ENCODE data around the gene BST1. TPM values are rescaled to one million over a fixed set of nuclear protein-coding genes. Genes with fewer than 3 reads are reported as not detected.

Gene BST1
- total RNA-seq, 4 donors from 2014 or later: 3.7 to 6.7 (median 5.7) TPM

DNA sequence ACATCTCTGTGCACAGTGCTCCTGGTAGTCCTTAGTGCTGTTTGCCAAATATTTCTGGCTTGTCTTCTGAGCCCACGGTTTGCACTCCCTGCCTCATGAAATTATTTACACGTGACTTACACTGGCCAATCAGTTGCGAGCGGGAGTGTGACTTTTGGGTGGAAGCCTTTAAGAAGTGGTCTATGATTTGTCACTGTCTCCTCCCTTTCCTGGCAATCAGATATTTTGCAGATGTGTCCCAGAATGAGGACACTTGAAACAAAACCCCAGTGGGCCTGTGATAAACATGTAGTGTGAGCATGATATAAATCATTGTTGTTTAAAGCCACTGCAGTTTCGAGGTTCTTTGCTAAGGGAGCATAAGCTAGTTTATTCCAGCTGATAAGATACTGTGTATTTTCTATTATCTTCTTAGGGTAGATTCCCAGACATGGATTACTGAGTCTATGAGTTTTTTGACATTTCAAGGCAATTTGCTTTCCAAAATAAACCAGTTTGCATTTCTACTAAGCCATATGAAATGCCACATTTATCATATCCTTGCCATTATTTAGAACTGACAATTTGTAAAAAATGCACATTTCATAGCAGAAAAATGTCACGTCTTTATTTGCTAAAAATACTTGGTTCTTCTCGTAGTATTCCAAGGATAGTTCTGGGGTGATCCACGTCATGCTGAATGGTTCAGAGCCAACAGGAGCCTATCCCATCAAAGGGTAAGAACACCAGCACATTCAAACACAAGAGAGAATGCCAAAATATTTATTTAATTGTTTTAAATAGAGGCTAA lies 12.0 kb downstream of the BST1 start:
- WGBS, 2 donors: 59 to 67% methylated on average over 8 of the region's 8 CpGs
- DNase-seq (ENCODE audit: low spot score in 2 of 2): no peak
- intact Hi-C loops (cut with DNase I; ENCODE audit: low total_unique reads): no loop called here
- H3K4me3 ChIP-seq (ENCODE audit: low read depth, poor library complexity, severe bottlenecking): no peak overlapping the region
- TF ChIP-seq CTCF (IDR thresholded peaks at IDR 0.05) (no peak), POLR2A (IDR thresholded peaks at IDR 0.05) (no peak)

DNA sequence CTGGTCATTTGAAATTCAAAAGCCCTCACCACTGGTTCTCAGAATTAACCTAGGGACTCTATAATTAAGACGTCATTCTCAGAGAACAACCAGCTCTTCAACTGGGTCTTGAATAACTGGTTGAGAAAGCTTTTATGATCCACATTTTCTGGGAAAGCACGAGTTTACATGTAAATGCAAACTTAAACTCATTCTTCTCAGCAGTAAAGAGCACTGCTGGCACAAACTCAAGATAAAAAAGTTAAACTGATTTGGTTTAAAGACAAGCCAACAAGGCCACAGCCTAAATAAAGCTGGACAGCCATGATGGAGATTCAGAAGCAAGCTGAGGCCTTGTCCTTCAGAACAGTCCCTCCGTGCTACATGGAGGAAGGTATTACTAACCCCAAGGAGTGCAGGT lies 13.2 kb downstream of the BST1 start:
- no peak for DNase-seq (ENCODE audit: low spot score in 2 of 2)
- 79 to 89% methylated on average over 3 of the region's 3 CpGs for WGBS, 2 donors
- no peak overlapping the region for H3K4me3 ChIP-seq (ENCODE audit: low read depth, poor library complexity, severe bottlenecking)
- intact Hi-C loops (cut with DNase I; ENCODE audit: low total_unique reads): no loop called here
- no peak for TF ChIP-seq CTCF (IDR thresholded peaks at IDR 0.05)
- TF ChIP-seq POLR2A (IDR thresholded peaks at IDR 0.05): no peak

- intact Hi-C loops (cut with DNase I; ENCODE audit: low total_unique reads): no loop called here
- 70 to 77% methylated on average over 6 of the region's 6 CpGs for WGBS, 2 donors
- DNase-seq (ENCODE audit: low spot score in 2 of 2): no peak
- no peak overlapping the region for H3K4me3 ChIP-seq (ENCODE audit: low read depth, poor library complexity, severe bottlenecking)
- TF ChIP-seq CTCF (IDR thresholded peaks at IDR 0.05) (no peak), POLR2A (IDR thresholded peaks at IDR 0.05) (no peak)
These were observed 14.2 kb downstream of the BST1 start for GRCh38 chr4:15717086-15717485.

DNA sequence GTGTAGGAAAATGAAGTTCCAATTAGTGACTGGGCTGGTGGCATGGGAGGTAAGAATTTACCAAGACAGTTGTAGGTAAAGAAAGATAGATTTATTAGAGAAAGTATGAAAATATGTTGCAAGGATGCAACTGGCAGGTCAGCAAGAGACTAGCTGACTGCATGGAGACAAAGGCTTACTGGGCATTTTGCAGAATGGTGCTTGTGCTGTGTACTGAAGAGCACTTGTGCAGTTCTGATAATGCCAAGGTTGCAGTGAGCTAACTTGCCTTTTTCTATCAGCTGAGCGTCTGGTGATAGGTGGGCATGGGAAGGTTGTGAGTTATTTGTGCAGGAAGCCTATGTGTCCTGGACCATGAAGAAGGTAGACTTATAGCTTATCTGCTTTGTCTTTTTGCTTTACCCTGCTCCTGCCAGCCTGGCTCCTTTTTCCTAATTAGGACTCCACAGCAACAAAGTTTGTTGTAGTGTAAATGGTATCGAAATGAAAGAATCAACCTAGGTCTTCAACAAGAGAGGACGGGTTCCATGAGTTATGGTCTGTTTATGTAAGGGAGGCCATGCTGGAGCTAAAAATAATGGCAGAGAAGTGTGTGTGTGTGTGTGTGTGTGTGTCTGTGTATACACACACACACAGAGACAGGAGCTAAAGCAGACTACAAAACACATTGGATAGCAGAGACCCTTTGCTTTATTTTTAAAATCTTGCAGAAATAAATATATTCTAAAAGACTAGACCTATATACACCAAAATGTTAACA lies 15.0 kb downstream of the BST1 start:
- TF ChIP-seq POLR2A (IDR thresholded peaks at IDR 0.05) (no peak), CTCF (IDR thresholded peaks at IDR 0.05) (no peak)
- 66 to 83% methylated on average over 3 of the region's 3 CpGs for WGBS, 2 donors
- DNase-seq (ENCODE audit: low spot score in 2 of 2): no peak
- intact Hi-C loops (cut with DNase I; ENCODE audit: low total_unique reads): no loop called here
- H3K4me3 ChIP-seq (ENCODE audit: low read depth, poor library complexity, severe bottlenecking): no peak overlapping the region

- no peak for TF ChIP-seq CTCF (IDR thresholded peaks at IDR 0.05)
- no peak for TF ChIP-seq POLR2A (IDR thresholded peaks at IDR 0.05)
- 92 to 95% methylated on average over 5 of the region's 5 CpGs for WGBS, 2 donors
- intact Hi-C loops (cut with DNase I; ENCODE audit: low total_unique reads): no loop called here
- H3K4me3 ChIP-seq (ENCODE audit: low read depth, poor library complexity, severe bottlenecking): no peak overlapping the region
- DNase-seq (ENCODE audit: low spot score in 2 of 2): no peak
These were observed 15.6 kb downstream of the BST1 start for GRCh38 chr4:15718465-15718864.

Data from lower leg skin (tissue), 4 donors.